H1 (cell line): ENCODE results near the gene EFNA3. TPM values are rescaled to one million over a fixed set of nuclear protein-coding genes. Genes with fewer than 3 reads are reported as not detected.

Experiments
- EGR1 ChIP-seq: IDR thresholded peaks from 2 replicates; pipeline ENCODE4 v1.6.1; 2011; ENCODE audit warnings: low read depth, low read length, borderline replicate concordance
- GABPA ChIP-seq: IDR thresholded peaks from 2 replicates; pipeline ENCODE4 v1.6.1; 2011; ENCODE audit warnings: mild to moderate bottlenecking, low read length, moderate library complexity, borderline replicate concordance; ENCODE audit not compliant: insufficient read depth
- YY1 ChIP-seq: IDR thresholded peaks from 2 replicates; pipeline ENCODE4 v1.6.1; 2011; ENCODE audit warnings: low read depth, mild to moderate bottlenecking, low read length
- polyA plus RNA-seq, 7 experiments: library from polyadenylated mRNA; depleted of rRNA in 3 of 7; stranded (reverse) in 5 of 7; unstranded in 2 of 7; fragments of >200 nt in 5 of 7; fragments of 200-250 nt in 2 of 7; gene quantifications; 1 replicate in 5 of 7; 2 replicates in 1 of 7; 4 replicates in 1 of 7; pipeline versions ENCODE4 v1.2.1 to v1.2.3, GENCODE V29; 2011 to 2013; ENCODE audit warnings: missing spikeins in 2 of 7, mixed read lengths in 2 of 7
- total RNA-seq: library from RNA; stranded (reverse); fragmentation: NEBNext Ultra II Directional; extraction: Animal tissue kit (Norgen Biotek cat#: 25700); gene quantifications from 2 replicates; pipeline ENCODE4 v1.2.1, GENCODE V29; 2021

EFNA3 gene
- total and polyA plus RNA-seq, 2 of the 8 experiments (the other 6 are each of a cell fraction or from before 2014, with no cell fraction given) = 10.8 to 13.8 TPM

DNA sequence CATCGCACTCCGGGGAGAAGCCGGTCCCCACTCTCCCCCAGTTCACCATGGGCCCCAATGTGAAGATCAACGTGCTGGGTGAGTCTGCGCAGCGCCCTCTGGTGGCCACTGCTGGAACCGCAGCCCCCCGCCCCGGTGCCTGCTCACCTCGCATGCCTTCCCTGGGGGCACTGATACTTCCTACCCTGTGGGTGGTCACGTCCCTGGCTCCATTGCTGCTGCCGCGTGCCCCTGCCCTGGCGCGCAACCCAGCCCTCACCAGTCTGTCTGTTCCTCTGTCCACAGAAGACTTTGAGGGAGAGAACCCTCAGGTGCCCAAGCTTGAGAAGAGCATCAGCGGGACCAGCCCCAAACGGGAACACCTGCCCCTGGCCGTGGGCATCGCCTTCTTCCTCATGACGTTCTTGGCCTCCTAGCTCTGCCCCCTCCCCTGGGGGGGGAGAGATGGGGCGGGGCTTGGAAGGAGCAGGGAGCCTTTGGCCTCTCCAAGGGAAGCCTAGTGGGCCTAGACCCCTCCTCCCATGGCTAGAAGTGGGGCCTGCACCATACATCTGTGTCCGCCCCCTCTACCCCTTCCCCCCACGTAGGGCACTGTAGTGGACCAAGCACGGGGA is 7.6 kb downstream of the EFNA3 start (continued):
- peak; percentile 41; the same call in 1 of the 2 replicates for TF ChIP-seq GABPA
- no peak for TF ChIP-seq EGR1
- peak; percentile 22; the same call in 1 of the 2 replicates for TF ChIP-seq YY1
